Measurements from ENCODE around the gene SLC29A2. TPM values are rescaled to one million over a fixed set of nuclear protein-coding genes. Genes with fewer than 3 reads are reported as not detected.

SLC29A2 gene
- total RNA-seq, 1 donor from 2014 or later: 6.9 TPM

DNA sequence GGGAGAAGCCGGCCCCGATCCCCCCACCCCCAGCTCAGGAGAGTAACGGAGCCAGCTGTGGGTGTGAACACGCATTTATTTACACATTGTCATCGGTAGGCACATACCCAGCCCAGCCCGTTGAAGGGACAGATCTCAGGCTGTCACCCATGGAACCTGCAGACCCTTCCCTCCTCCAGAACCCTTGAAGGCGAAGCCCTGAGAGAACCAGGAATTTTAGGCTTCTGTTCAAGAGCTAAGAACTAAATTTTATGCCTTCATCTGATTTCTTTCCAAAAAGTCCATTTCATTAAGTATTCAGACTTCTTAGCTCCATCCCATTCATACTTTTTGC lies 26.3 kb downstream of the SLC29A2 start:
- Histone ChIP-seq H3K4me3 (peak overlapping the region; percentile 86), H3K4me1 (peaks cover 26% of the 10 kb centered on the region), H2AFZ (replicated peaks) (no peak overlapping the region), H3K79me2 (ENCODE audit: low read depth) (peaks cover 39% of the 10 kb centered on the region), H3K27me3 (no peaks in the 10 kb centered on the region), H3F3A (ENCODE audit: low read depth) (peaks cover 49% of the 10 kb centered on the region), H3K36me3 (no peaks in the 10 kb centered on the region), H3K4me2 (peak overlapping the region; percentile 94), H4K20me1 (ENCODE audit: low read depth) (peaks cover 13% of the 10 kb centered on the region), H3K9me3 (ENCODE audit: low read depth) (no peaks in the 10 kb centered on the region), H3K9ac (no peak overlapping the region), H3K27ac (no peak overlapping the region)
- TF ChIP-seq, protein P1, sequence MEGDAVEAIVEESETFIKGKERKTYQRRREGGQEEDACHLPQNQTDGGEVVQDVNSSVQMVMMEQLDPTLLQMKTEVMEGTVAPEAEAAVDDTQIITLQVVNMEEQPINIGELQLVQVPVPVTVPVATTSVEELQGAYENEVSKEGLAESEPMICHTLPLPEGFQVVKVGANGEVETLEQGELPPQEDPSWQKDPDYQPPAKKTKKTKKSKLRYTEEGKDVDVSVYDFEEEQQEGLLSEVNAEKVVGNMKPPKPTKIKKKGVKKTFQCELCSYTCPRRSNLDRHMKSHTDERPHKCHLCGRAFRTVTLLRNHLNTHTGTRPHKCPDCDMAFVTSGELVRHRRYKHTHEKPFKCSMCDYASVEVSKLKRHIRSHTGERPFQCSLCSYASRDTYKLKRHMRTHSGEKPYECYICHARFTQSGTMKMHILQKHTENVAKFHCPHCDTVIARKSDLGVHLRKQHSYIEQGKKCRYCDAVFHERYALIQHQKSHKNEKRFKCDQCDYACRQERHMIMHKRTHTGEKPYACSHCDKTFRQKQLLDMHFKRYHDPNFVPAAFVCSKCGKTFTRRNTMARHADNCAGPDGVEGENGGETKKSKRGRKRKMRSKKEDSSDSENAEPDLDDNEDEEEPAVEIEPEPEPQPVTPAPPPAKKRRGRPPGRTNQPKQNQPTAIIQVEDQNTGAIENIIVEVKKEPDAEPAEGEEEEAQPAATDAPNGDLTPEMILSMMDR (IDR thresholded peaks at IDR 0.05): no peak
- no peak for TF ChIP-seq EZH2phosphoT487 (IDR thresholded peaks at IDR 0.05)
- TF ChIP-seq EZH2 (IDR thresholded peaks at IDR 0.05): no peak
- peak overlapping the region; percentile 96 for H3K4me3 Mint-ChIP-seq
- peaks cover 4% of the 10 kb centered on the region for H3K9me3 Mint-ChIP-seq
- H3K36me3 Mint-ChIP-seq: peaks cover 4% of the 10 kb centered on the region
- H3K27me3 Mint-ChIP-seq (ENCODE audit: insufficient read depth, low read depth): peaks cover 22% of the 10 kb centered on the region
- peak overlapping the region; percentile 13 for H3K27ac Mint-ChIP-seq
- DNase-seq (ENCODE audit: low spot score): no peak
- peaks cover 45% of the 10 kb centered on the region for H3K4me1 Mint-ChIP-seq

DNA sequence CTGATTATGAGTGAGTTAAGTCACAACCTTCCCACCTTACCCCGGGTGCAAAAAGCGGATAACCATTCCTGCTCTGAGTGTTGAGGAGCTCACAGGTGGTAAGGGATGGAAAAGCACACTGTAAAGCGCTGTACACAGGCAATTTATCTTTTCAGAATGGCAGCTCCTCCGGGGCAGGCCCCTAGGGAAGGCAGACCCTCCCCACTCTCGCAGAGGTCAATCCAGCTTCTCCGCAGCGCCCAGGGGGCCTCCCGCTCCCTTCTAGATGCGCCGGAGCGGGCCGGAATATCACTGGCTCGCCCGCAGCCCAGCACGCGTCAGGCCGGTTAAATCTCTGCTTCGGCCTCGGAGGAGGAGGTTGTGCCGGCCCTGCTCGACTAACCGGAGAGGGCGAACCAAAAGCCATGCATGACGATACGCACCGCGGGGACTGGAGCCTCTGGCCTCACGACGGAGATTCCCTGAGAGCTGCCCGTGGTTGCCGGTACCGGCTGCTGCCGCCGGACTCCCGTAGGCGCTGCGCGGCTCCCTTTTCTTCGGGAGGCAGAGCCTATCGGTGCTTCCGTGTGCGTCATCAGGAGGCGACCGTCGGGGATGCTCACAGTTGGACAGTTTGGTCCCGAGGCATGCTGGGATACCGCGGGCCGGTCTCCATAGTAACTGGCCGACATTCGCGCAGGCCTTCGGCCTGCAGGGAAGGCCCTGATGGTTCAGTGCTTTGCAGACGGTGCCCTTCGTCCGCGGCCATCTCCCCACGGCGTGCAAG lies 26.8 kb downstream of the SLC29A2 start, which contains the start of gene BRMS1:
BRMS1 (minus strand) TSS at position 555 of the 766 bp plus-strand sequence. CDS start 2,870 bp downstream, outside the sequence.
- Histone ChIP-seq H3K9me3 (ENCODE audit: low read depth) (no peaks in the 10 kb centered on the region), H3K4me3 (peak within 1 kb of the TSS; percentile 86), H3K4me2 (peak within 1 kb of the TSS; percentile 99), H3K79me2 (ENCODE audit: low read depth) (peaks cover 39% of the 10 kb centered on the region), H3K27ac (peak within 1 kb of the TSS; percentile 43), H4K20me1 (ENCODE audit: low read depth) (peaks cover 13% of the 10 kb centered on the region), H3K9ac (peak within 1 kb of the TSS; percentile 92), H3K36me3 (no peaks in the 10 kb centered on the region), H3K4me1 (peaks cover 26% of the 10 kb centered on the region), H2AFZ (replicated peaks) (peak within 1 kb of the TSS; percentile 21), H3K27me3 (no peaks in the 10 kb centered on the region), H3F3A (ENCODE audit: low read depth) (peaks cover 49% of the 10 kb centered on the region)
- Mint-ChIP-seq H3K9me3 (peaks cover 4% of the 10 kb centered on the region), H3K36me3 (peaks cover 4% of the 10 kb centered on the region), H3K27ac (peak within 1 kb of the TSS; percentile 13), H3K27me3 (ENCODE audit: insufficient read depth, low read depth) (peaks cover 22% of the 10 kb centered on the region), H3K4me1 (peaks cover 45% of the 10 kb centered on the region), H3K4me3 (peak within 1 kb of the TSS; percentile 96)
- DNase-seq (ENCODE audit: low spot score): peak; percentile 99
- TF ChIP-seq, protein P1 (IDR thresholded peaks at IDR 0.05): peak; percentile 21
- no peak for TF ChIP-seq EZH2 (IDR thresholded peaks at IDR 0.05)

DNA sequence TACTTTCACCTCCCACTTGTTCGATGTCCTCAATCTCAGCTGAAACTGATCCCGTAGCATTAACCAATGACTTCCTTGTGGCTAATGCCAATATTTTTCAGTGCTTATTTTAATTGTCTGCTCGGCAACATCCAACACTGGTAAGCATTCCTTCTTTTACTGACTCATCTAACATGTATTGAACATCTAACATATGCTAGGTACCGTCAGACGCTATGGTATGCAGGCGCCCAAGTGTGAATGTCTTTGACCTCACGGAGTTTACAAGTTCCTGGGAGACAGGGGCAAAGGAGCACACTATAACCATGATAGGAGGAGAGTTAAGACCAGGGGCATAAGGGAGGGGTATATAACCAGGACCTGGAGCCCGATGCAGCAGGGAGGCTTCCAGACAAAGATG lies 28.4 kb downstream of the SLC29A2 start:
- peaks cover 13% of the 10 kb centered on the region for H4K20me1 ChIP-seq (ENCODE audit: low read depth)

More for the DNA sequence above, 28.4 kb downstream of the SLC29A2 start:
- no peak overlapping the region for H3K27ac ChIP-seq
- peaks cover 26% of the 10 kb centered on the region for H3K4me1 ChIP-seq
- TF ChIP-seq EZH2phosphoT487 (IDR thresholded peaks at IDR 0.05) (no peak), EZH2 (IDR thresholded peaks at IDR 0.05) (no peak)
- TF ChIP-seq, protein P1 (IDR thresholded peaks at IDR 0.05): no peak
- H3K4me3 ChIP-seq: no peak overlapping the region
- Mint-ChIP-seq H3K27me3 (ENCODE audit: insufficient read depth, low read depth) (peaks cover 13% of the 10 kb centered on the region), H3K4me3 (peak overlapping the region; percentile 96), H3K9me3 (peaks cover 4% of the 10 kb centered on the region), H3K36me3 (peaks cover 4% of the 10 kb centered on the region), H3K27ac (no peak overlapping the region), H3K4me1 (peaks cover 36% of the 10 kb centered on the region)
- H2AFZ ChIP-seq (replicated peaks): no peak overlapping the region
- peaks cover 43% of the 10 kb centered on the region for H3F3A ChIP-seq (ENCODE audit: low read depth)
- H3K9me3 ChIP-seq (ENCODE audit: low read depth): no peaks in the 10 kb centered on the region
- no peak overlapping the region for H3K9ac ChIP-seq
- no peak overlapping the region for H3K4me2 ChIP-seq
- H3K36me3 ChIP-seq: no peaks in the 10 kb centered on the region
- H3K27me3 ChIP-seq: no peaks in the 10 kb centered on the region
- DNase-seq (ENCODE audit: low spot score): no peak
- peaks cover 35% of the 10 kb centered on the region for H3K79me2 ChIP-seq (ENCODE audit: low read depth)

Measured in neural progenitor cell (in vitro differentiated cells).